Gastrocnemius medialis (tissue), 4 donors: ENCODE results near the gene CDCA4. TPM values are rescaled to one million over a fixed set of nuclear protein-coding genes. Genes with fewer than 3 reads are reported as not detected.

Experiments
- ATAC-seq, 2 donors: fragments of 150-250 bp; one replicate each; pipeline ENCODE4 v1.9.1; 2016
- DNase-seq, 2 donors: peaks; one replicate each; pipeline ENCODE4 v3.0.0-alpha.2; 2019
- H3K27ac ChIP-seq, 4 donors: fragments of 200-600 bp; sonication (generic); 1 replicate in 1 of 4; 2 replicates in 3 of 4; pipeline ENCODE4 v1.5.1; 2016 to 2018; ENCODE audit warnings: mild to moderate bottlenecking in 2 of 4, moderate library complexity in 1 of 4
- H3K27me3 ChIP-seq, 3 donors: fragments of 200-600 bp; sonication (generic) in 2 of 3; 1 replicate in 1 of 3; 2 replicates in 2 of 3; pipeline versions ENCODE4 v1.5.1 to v1.6.0; 2016 to 2019; ENCODE audit warnings: mild to moderate bottlenecking in 1 of 3, moderate library complexity in 1 of 3
- H3K36me3 ChIP-seq, 2 donors: fragments of 200-600 bp; sonication (generic) in 1 of 2; one replicate each; pipeline ENCODE4 v1.5.1; 2017 to 2018
- H3K4me1 ChIP-seq, 2 donors: fragments of 200-600 bp; sonication (generic) in 1 of 2; one replicate each; pipeline ENCODE4 v1.5.1; 2016 to 2017; ENCODE audit warnings: mild to moderate bottlenecking in 2 of 2
- H3K4me3 ChIP-seq, 4 donors: fragments of 200-600 bp; sonication (generic) in 3 of 4; 1 replicate in 1 of 4; 2 replicates in 3 of 4; pipeline ENCODE4 v1.5.1; 2016 to 2019; ENCODE audit warnings: mild to moderate bottlenecking in 2 of 4
- H3K9me3 ChIP-seq, 3 donors: fragments of 200-600 bp; sonication (generic) in 2 of 3; 1 replicate in 1 of 3; 2 replicates in 2 of 3; pipeline ENCODE4 v1.5.1; 2016 to 2019
- POLR2A ChIP-seq, 2 donors: fragments of 450-650 bp; IDR thresholded peaks; one replicate each; pipeline ENCODE4 v1.6.1; 2017; ENCODE audit warnings: antibody characterized with exemption in 2 of 2, mild to moderate bottlenecking in 2 of 2, moderate library complexity in 2 of 2
- in situ Hi-C, 4 donors: fragments of 200-750 bp; cut with MboI; loops; one replicate each; pipeline versions ENCODE4 v1.15.0 to v1.8.0; 2017; ENCODE audit warnings: low sequenced_read_pairs in 4 of 4
- intact Hi-C: fragments of 100-400 bp; cut with DNase I; formaldehyde crosslinking; loops from one replicate; pipeline ENCODE4 v1.15.1; 2023; ENCODE audit warnings: low total_unique reads
- total RNA-seq, 4 donors: library from RNA; depleted of rRNA; stranded (reverse); fragments of >200 nt; gene quantifications; one replicate each; pipeline versions ENCODE4 v1.1.0 to v1.2.3, GENCODE V29; 2016
- TF ChIP-seq, protein P1 (sequence below), 5 experiments: fragments of 450-650 bp in 3 of 5; fragments of 200-600 bp in 2 of 5; sonication (generic) in 2 of 5; IDR thresholded peaks in 4 of 5; conservative IDR thresholded peaks in 1 of 5; 1 replicate in 4 of 5; 2 replicates in 1 of 5; pipeline ENCODE4 v1.5.1; 2016 to 2019; ENCODE audit warnings: antibody characterized with exemption in 5 of 5, mild to moderate bottlenecking in 3 of 5, moderate library complexity in 3 of 5

Gene CDCA4
- total RNA-seq, 4 donors from 2014 or later = 0.71 to 2.2 (median 1.8) TPM

DNA sequence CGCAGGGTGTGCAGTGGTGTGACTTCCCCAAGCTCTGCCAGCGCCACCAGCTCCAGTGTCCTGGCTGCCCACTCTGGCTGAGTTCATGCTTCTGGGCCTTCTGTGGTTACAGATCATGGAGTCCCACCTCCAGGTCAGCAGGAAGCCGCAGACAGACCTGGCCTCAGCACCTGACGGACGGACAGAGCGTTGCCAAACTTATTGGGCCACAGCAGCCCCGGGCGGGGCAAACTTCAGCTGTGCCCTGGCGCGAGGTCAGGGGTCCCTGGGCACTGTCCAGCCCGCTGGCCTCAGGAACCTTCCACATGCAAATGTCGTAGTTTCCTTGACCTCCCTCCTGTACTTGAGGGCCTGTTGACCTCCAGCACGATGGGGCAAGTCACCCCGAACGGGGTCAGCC lies 33.1 kb upstream of the CDCA4 start:
- Histone ChIP-seq H3K27ac (no peak overlapping the region), H3K27me3 (no peaks in the 10 kb centered on the region), H3K9me3 (no peaks in the 10 kb centered on the region), H3K4me3 (no peak overlapping the region), H3K36me3 (no peaks in the 10 kb centered on the region), H3K4me1 (no peaks in the 10 kb centered on the region)
- no peak for TF ChIP-seq POLR2A (IDR thresholded peaks at IDR 0.05)
- TF ChIP-seq, protein P1, sequence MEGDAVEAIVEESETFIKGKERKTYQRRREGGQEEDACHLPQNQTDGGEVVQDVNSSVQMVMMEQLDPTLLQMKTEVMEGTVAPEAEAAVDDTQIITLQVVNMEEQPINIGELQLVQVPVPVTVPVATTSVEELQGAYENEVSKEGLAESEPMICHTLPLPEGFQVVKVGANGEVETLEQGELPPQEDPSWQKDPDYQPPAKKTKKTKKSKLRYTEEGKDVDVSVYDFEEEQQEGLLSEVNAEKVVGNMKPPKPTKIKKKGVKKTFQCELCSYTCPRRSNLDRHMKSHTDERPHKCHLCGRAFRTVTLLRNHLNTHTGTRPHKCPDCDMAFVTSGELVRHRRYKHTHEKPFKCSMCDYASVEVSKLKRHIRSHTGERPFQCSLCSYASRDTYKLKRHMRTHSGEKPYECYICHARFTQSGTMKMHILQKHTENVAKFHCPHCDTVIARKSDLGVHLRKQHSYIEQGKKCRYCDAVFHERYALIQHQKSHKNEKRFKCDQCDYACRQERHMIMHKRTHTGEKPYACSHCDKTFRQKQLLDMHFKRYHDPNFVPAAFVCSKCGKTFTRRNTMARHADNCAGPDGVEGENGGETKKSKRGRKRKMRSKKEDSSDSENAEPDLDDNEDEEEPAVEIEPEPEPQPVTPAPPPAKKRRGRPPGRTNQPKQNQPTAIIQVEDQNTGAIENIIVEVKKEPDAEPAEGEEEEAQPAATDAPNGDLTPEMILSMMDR (IDR thresholded peaks at IDR 0.05 in 4 of 5, conservative IDR thresholded peaks at IDR 0.05 in 1 of 5) = no peak
- intact Hi-C loops (no loop called here), in situ Hi-C loops (no loop called here)
- DNase-seq (no peak), ATAC-seq (no peak)

DNA sequence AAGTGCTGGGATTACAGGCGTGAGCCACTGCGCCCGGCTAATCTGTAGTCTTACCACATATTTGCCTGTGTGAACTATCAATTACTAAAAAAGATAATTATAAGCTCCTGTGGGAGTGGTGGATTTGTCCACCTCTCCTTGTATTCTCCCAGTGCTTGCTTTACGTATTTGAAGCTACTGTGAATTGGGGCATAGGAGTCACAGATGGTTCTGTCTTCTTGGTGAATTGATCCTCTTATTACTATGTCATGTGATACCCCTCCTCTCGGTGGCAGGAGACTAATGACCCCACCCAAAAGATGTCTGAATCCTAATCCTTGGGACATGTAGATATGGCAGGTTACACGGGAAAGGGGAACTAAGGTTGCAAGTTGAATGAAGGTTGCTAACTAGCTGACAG lies 32.5 kb upstream of the CDCA4 start:
- intact Hi-C loops (no loop called here), in situ Hi-C loops (no loop called here)
- no peak for TF ChIP-seq POLR2A (IDR thresholded peaks at IDR 0.05)
- Histone ChIP-seq H3K27me3 (no peaks in the 10 kb centered on the region), H3K4me1 (no peaks in the 10 kb centered on the region), H3K27ac (no peak overlapping the region), H3K4me3 (no peak overlapping the region), H3K9me3 (no peaks in the 10 kb centered on the region), H3K36me3 (no peaks in the 10 kb centered on the region)
- ATAC-seq = no peak
- DNase-seq = no peak

DNA sequence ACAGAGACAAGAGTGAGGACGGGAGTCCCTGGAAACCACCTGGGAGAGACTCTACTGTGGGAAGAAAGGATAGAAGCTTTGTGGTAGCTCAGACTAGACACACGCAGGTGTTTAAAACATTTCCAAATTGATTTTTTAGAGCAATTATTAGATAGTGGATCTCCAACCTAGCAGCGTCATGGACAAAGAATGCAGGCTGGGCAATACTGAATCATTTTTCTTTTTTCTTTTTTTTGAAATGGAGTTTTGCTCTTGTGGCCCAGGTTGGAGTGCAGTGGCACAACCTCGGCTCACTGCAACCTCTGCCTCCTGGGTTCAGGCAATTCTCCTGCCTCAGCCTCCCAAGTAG lies 31.2 kb upstream of the CDCA4 start:
- TF ChIP-seq, protein P1 (IDR thresholded peaks at IDR 0.05 in 4 of 5, conservative IDR thresholded peaks at IDR 0.05 in 1 of 5) = no peak
- no peak for TF ChIP-seq POLR2A (IDR thresholded peaks at IDR 0.05)
- Histone ChIP-seq H3K27ac (no peak overlapping the region), H3K36me3 (no peaks in the 10 kb centered on the region), H3K27me3 (no peaks in the 10 kb centered on the region), H3K9me3 (no peaks in the 10 kb centered on the region), H3K4me1 (no peaks in the 10 kb centered on the region), H3K4me3 (no peak overlapping the region)
- intact Hi-C loops = no loop called here
- DNase-seq (no peak), ATAC-seq (no peak)
- in situ Hi-C loops = no loop called here

DNA sequence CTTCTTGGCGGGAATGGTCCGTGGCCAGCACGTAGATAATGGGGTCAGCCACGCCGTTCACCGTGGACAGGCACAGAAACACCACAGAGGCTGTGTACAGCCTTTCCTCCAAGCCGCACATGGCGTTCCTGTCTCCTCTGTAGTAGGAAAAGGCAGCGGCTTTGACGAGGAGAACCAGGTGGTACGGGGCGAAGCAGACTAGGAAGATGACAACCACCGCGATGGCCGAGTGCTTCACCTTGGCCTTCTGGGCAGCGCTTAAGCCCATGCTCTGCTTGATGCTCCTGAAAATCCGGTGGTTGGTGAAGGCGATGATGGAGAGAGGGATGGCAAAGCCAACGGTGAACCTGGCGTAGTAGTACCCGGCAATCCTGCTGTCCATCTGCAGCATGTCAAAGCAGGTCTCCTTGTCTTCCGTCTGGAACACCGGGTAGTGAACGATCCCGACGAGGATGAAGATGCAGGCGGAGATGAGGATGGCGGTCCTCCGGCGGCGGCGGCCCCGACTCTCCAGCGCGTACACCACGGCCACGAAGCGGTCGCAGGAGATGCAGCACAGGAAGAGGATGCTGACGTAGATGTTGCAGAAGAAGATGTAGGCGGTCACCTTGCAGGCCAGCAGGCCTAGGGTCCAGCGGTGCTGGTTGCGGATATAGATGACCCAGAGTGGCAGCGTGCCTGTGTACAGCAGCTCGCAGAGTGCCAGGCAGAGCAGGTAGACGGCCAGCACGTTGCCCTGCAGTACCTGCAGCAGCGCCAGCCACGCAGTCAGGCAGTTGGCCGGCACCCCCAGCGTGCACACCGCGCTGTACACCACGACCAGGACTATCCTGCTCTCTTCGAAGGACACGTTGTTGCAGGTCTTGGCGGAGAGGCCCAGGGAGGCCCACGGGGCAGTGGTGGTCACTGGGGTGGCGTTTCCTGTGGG lies 30.6 kb upstream of the CDCA4 start:
- Histone ChIP-seq H3K9me3 (no peaks in the 10 kb centered on the region), H3K36me3 (no peaks in the 10 kb centered on the region), H3K4me1 (no peaks in the 10 kb centered on the region), H3K4me3 (no peak overlapping the region), H3K27me3 (no peaks in the 10 kb centered on the region), H3K27ac (no peak overlapping the region)
- DNase-seq (no peak), ATAC-seq (no peak)
- in situ Hi-C loops = no loop called here
- intact Hi-C loops = no loop called here
- TF ChIP-seq POLR2A (IDR thresholded peaks at IDR 0.05) = no peak
- TF ChIP-seq, protein P1 (IDR thresholded peaks at IDR 0.05 in 4 of 5, conservative IDR thresholded peaks at IDR 0.05 in 1 of 5) = no peak

DNA sequence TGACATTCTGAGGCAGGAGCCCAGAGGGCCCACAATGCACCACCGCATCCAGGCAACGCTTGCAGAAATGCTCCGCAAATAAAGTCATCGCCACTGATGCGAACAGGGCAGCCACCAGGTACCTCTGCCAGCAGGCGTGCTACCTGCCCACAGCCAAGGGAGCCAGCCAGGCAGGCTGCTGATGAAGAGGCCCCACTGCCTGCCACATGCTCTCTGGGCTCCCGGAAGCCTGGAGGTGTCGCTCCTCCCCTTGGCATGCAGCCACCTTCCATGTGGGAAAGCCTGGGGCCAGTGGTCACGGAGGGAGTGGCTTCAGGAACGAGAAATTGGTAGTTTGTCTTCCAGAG lies 29.6 kb upstream of the CDCA4 start:
- intact Hi-C loops (no loop called here), in situ Hi-C loops (no loop called here)
- Histone ChIP-seq H3K4me3 (no peak overlapping the region), H3K4me1 (no peaks in the 10 kb centered on the region), H3K27me3 (no peaks in the 10 kb centered on the region), H3K36me3 (no peaks in the 10 kb centered on the region), H3K9me3 (no peaks in the 10 kb centered on the region), H3K27ac (no peak overlapping the region)
- TF ChIP-seq, protein P1 (IDR thresholded peaks at IDR 0.05 in 4 of 5, conservative IDR thresholded peaks at IDR 0.05 in 1 of 5) = no peak
- TF ChIP-seq POLR2A (IDR thresholded peaks at IDR 0.05) = no peak
- no peak for ATAC-seq
- DNase-seq = no peak
